Lung (tissue), 12 donors: ENCODE results near the gene CCDC40. TPM values are rescaled to one million over a fixed set of nuclear protein-coding genes. Genes with fewer than 3 reads are reported as not detected.

Experiments
- ATAC-seq: fragments of 200-7000 bp; cut with Tn5 transposase; one replicate; pipeline ENCODE4 v1.9.1; 2020; ENCODE audit warnings: moderate number of reproducible peaks; ENCODE audit not compliant: insufficient read depth, low FRiP score
- DNase-seq, 3 donors: peaks; one replicate each; pipeline ENCODE4 v3.0.0-alpha.2; 2013 to 2017
- H3K27ac ChIP-seq, 2 donors: one replicate each; pipeline ENCODE4 v1.5.1; 2013; ENCODE audit warnings: mild to moderate bottlenecking in 2 of 2, moderate library complexity in 2 of 2, control low read depth in 1 of 2, inconsistent platforms in 1 of 2, low read depth in 1 of 2, low read length in 1 of 2
- H3K27me3 ChIP-seq, 3 donors: one replicate each; pipeline ENCODE4 v1.5.1; 2013; ENCODE audit warnings: low read length in 2 of 3; ENCODE audit not compliant: control insufficient read depth in 3 of 3, insufficient read depth in 3 of 3
- H3K36me3 ChIP-seq, 4 donors: one replicate each; pipeline ENCODE4 v1.5.1; 2013; ENCODE audit warnings: low read length in 4 of 4, mild to moderate bottlenecking in 1 of 4, moderate library complexity in 1 of 4; ENCODE audit not compliant: control insufficient read depth in 4 of 4, insufficient read depth in 4 of 4
- H3K4me1 ChIP-seq, 5 donors: one replicate each; pipeline ENCODE4 v1.5.1; 2013; ENCODE audit warnings: low read length in 5 of 5, mild to moderate bottlenecking in 2 of 5, moderate library complexity in 1 of 5; ENCODE audit not compliant: control insufficient read depth in 5 of 5, insufficient read depth in 5 of 5
- H3K4me3 ChIP-seq: one replicate; pipeline ENCODE4 v1.5.1; 2013; ENCODE audit warnings: mild to moderate bottlenecking, control low read depth, moderate library complexity
- H3K9ac ChIP-seq, 2 donors: one replicate each; pipeline ENCODE4 v1.5.1; 2013; ENCODE audit warnings: low read length in 2 of 2, control low read depth in 1 of 2; ENCODE audit not compliant: insufficient read depth in 1 of 2
- H3K9me3 ChIP-seq, 4 donors: one replicate each; pipeline ENCODE4 v1.5.1; 2013; ENCODE audit warnings: low read length in 3 of 4, mild to moderate bottlenecking in 1 of 4, moderate library complexity in 1 of 4; ENCODE audit not compliant: control insufficient read depth in 4 of 4, insufficient read depth in 3 of 4
- WGBS, 2 donors: extraction: QIAGEN DNeasy Blood & Tissue Kit; methylation state at CpG; one replicate each; pipeline ENCODE4 v1.1.7; 2013; 5-methylcytosine and 5-hydroxymethylcytosine counted together
- polyA plus RNA-seq, 2 donors: library from polyadenylated mRNA; stranded (reverse); fragments of 200-250 nt; gene quantifications; one replicate each; pipeline ENCODE4 v1.2.1, GENCODE V29; 2013
- total RNA-seq, 2 donors: library from RNA; depleted of rRNA in 1 of 2; stranded (reverse); fragments of >200 nt in 1 of 2; gene quantifications; one replicate each; pipeline ENCODE4 v1.2.1, GENCODE V29; 2014 to 2021
- TF ChIP-seq, protein P1 (sequence below): IDR thresholded peaks from 2 replicates; pipeline ENCODE4 v1.5.1; 2012; ENCODE audit warnings: mild to moderate bottlenecking; ENCODE audit errors: control extremely low read depth, extremely low read depth
- donor health status: control.
- donor health status: control.
- donor health status: Bipolar disorder and iron deficiency.
- donor health status: healthy.
- donor health status: DM: yes; HTN: yes; CAD: no.

Gene CCDC40
- total and polyA plus RNA-seq, 4 donors, result 6.0 to 34.5 (median 7.3) TPM

DNA sequence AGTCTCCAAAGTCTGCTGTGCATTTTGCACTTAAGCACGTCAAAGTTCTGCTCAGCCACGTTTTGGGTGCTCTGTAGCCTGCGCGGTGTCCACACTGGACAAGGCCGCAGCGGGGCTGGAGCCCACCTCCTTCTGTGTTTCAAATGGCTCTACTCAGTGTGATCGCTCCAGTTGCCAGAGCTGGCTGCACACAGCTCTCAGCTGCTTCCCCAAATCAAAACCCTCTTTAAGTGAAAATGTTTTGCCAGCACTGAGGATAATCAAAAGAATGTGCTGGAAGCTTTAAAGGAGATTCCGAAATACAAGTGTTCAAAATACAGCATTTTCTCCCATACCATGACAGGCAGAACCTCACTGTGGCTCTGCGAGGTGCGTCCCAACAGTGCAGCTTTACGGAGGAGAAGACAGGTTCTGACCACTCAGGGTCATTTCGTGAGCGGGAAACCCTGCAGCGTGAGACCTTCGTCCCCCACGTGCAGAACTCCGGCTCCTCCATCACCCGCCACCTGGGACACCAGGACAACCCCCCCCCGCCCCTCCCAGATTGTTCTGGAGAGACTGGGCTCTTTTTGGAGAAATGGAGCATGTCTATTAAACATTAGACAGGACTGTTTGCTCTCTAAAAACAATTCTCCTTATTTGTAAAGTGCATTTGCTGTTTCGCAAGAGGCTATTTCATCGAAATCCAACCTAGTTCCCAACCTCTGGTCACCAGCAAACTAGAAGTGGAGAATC, 17.4 kb upstream of the CCDC40 start:
- H3K27ac ChIP-seq, result no peak overlapping the region
- no peak for DNase-seq
- H3K9ac ChIP-seq, result no peak overlapping the region
- peaks cover 0 to 5% (median under 1%) of the 10 kb centered on the region in 5 donors for H3K4me1 ChIP-seq
- no peaks in the 10 kb centered on the region for H3K27me3 ChIP-seq
- peaks cover 0 to 5% (median 0%) of the 10 kb centered on the region in 4 donors for H3K36me3 ChIP-seq
- ATAC-seq, result no peak
- no peaks in the 10 kb centered on the region for H3K9me3 ChIP-seq
- TF ChIP-seq, protein P1, sequence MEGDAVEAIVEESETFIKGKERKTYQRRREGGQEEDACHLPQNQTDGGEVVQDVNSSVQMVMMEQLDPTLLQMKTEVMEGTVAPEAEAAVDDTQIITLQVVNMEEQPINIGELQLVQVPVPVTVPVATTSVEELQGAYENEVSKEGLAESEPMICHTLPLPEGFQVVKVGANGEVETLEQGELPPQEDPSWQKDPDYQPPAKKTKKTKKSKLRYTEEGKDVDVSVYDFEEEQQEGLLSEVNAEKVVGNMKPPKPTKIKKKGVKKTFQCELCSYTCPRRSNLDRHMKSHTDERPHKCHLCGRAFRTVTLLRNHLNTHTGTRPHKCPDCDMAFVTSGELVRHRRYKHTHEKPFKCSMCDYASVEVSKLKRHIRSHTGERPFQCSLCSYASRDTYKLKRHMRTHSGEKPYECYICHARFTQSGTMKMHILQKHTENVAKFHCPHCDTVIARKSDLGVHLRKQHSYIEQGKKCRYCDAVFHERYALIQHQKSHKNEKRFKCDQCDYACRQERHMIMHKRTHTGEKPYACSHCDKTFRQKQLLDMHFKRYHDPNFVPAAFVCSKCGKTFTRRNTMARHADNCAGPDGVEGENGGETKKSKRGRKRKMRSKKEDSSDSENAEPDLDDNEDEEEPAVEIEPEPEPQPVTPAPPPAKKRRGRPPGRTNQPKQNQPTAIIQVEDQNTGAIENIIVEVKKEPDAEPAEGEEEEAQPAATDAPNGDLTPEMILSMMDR, result no peak
- no peak overlapping the region for H3K4me3 ChIP-seq
- WGBS, 2 donors, result 78 to 86% methylated on average over 21 of the region's 21 CpGs

DNA sequence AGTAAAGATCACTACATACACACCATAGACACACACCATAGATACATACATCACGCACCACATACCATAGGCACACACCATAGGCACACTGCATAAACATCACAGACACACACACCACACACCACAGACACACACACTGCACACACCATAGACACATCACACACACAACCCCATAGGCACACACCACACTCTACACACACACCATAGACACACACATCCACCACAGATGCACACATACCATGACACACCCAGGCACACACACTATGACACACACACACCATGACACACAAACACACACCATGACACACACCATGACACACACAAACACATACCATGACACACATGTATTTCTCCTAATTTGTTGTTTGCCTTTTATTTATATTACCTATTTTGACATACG, 14.8 kb upstream of the CCDC40 start:
- TF ChIP-seq, protein P1, result no peak
- Histone ChIP-seq H3K27ac (no peak overlapping the region), H3K36me3 (peaks cover 0 to 9% (median under 1%) of the 10 kb centered on the region in 4 donors), H3K27me3 (peaks cover 0 to 4% (median 0%) of the 10 kb centered on the region in 3 donors), H3K4me1 (peaks cover 0 to 11% (median 7%) of the 10 kb centered on the region in 5 donors), H3K9me3 (no peaks in the 10 kb centered on the region), H3K9ac (no peak overlapping the region), H3K4me3 (no peak overlapping the region)
- ATAC-seq (no peak), DNase-seq (no peak)
- 95 to 97% methylated on average over 2 of the region's 2 CpGs for WGBS, 2 donors

DNA sequence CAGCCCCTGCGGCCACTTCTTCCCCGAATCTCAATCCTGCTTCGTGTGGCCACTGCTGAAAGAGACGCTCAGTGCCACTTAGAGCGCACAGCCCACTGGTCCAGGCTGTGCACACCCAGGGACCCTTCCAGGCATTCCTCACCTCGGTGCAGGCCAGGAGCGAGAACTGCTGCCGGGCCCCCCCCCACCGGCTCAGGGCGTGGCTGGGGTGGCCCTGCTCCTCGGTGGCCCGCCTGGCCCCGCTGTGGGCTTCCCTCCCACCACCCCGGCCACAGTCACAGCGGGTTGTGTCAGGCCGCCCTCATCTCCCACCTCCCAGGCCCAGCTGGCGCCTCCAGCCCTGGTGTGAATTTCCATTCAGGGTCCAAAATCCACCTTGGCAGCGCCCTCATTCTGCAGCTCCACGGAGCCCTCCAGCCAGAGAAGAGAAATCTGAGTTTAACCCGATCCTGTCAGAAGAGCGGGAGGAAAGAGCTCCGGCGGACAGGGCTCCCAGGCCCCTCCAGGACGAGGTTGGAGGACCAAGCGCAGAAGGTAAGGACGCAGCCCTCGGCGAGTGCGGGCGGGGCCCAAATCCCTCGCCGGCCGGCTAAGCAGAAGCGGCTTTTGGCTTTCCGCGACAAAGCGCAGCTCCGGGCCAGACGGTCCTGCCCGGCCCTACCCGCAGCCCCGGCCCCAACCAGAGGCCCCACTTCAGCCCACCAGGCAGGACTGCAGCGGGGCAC, 12.8 kb upstream of the CCDC40 start:
- Histone ChIP-seq H3K27ac (no peak overlapping the region), H3K9ac (no peak overlapping the region), H3K27me3 (peaks cover 0 to 4% (median 0%) of the 10 kb centered on the region in 3 donors), H3K4me1 (peaks cover 0 to 15% (median 8%) of the 10 kb centered on the region in 5 donors), H3K36me3 (peaks cover 0 to 9% (median 1%) of the 10 kb centered on the region in 4 donors), H3K9me3 (no peaks in the 10 kb centered on the region), H3K4me3 (no peak overlapping the region)
- 74 to 85% methylated on average over 35 to 43 of the region's 43 CpGs for WGBS, 2 donors
- no peak for ATAC-seq
- TF ChIP-seq, protein P1, result no peak
- DNase-seq, result peak; percentile 46 to 62 (median 55)
